ENCODE measurements around the gene CCDC30.

- no peak for TF ChIP-seq POLR2A (IDR thresholded peaks at IDR 0.05; ENCODE audit: extremely low read depth, insufficient read length)
- TF ChIP-seq CTCF (IDR thresholded peaks at IDR 0.05; ENCODE audit: low read depth, low read length): no peak
- TF ChIP-seq MAX (IDR thresholded peaks at IDR 0.05; ENCODE audit: low read depth, low read length): no peak
Measured at GRCh38 chr1:42439940-42440339, 23.1 kb upstream of the CCDC30 start.
